Activated CD8-positive, alpha-beta memory T cell treated with anti-CD3 and anti-CD28 coated beads for 1 hour (primary cell): ENCODE measurements around the gene STK32C.

Experiments
- DNase-seq, 2 donors: peaks; one replicate each; pipeline ENCODE4 v3.0.0-alpha.2; 2020; ENCODE audit warnings: low read depth in 1 of 2; ENCODE audit errors: extremely low read depth in 1 of 2

STK32C gene

GRCh38 chr10:132250481-132251475, 57.0 kb downstream of the STK32C start:
- no peak for DNase-seq

DNA sequence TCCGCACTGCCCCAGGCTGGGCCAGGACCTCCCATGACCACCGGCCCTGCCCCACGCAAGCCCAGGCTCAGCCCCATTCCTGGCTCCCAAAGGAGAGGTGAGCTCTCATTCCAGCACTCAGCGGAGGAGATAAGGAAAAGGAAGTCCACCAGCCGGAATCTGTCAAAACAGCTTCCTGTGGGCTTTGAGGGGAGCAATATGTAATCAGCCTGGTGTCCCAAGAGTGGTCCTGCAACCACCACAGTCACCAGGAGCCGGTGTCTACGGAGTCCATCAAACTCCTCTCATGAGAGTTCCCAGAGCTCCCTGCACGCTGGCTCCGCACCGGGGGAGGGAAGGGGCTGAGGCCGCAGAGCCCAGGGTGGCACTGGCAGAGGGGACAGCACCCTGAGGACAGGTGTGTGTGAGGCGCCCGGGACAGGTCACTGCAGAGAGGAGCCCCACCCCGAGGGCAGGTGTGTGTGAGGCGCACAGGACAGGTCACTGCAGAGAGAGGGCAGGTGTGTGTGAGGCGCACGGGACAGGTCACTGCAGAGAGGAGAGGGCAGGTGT, 57.9 kb downstream of the STK32C start:
- DNase-seq, result no peak

GRCh38 chr10:132249226-132249724, 58.5 kb downstream of the STK32C start:
- DNase-seq, result no peak

GRCh38 chr10:132248455-132249225, 59.1 kb downstream of the STK32C start:
- DNase-seq, result peak in 1 of 2 donors; percentile 61

GRCh38 chr10:132247943-132248342, 59.8 kb downstream of the STK32C start:
- DNase-seq, result no peak

DNA sequence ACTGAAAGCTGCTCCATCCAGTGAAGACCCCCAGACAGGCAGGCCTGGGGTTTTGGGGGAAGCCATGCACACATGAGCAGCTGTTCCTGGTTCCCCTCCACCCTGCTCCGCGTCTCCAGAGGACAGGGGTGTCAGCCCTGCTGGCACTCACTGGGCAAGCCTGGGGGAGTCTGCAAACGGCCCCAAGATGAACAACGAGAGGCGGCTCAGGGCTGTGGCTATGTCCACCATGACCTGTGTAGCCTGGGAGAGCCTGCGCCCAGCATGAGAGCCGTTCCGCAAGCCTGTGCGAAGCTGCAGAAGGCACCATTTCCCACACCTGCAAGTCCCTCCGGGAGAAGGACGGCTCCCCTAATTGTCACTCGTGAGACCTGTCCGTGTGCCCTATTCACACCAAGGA, 61.5 kb downstream of the STK32C start:
- no peak for DNase-seq

GRCh38 chr10:132245056-132245455, 62.7 kb downstream of the STK32C start:
- DNase-seq, result no peak

DNA sequence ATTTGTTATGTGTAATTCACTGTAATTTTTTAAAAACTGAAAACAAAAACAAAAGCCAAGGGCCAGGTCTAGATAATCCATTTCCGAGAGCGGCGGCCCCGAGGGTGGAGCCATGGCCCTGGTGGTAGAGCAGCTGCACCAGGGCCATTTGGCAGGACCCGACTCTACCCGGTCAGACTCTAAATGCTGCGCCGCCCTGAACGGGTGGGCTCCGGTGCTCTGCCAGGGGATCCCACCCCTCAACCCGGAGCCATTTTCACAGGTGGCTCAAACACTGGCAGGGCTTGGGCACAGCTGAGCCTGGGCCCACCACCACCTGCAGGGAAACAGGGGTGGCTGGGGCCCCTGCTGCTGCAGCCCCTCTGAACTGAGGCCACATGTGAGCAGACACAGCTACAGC, 64.1 kb downstream of the STK32C start:
- DNase-seq, result no peak

- no peak for DNase-seq
These were observed 64.6 kb downstream of the STK32C start for GRCh38 chr10:132243141-132243540.

DNA sequence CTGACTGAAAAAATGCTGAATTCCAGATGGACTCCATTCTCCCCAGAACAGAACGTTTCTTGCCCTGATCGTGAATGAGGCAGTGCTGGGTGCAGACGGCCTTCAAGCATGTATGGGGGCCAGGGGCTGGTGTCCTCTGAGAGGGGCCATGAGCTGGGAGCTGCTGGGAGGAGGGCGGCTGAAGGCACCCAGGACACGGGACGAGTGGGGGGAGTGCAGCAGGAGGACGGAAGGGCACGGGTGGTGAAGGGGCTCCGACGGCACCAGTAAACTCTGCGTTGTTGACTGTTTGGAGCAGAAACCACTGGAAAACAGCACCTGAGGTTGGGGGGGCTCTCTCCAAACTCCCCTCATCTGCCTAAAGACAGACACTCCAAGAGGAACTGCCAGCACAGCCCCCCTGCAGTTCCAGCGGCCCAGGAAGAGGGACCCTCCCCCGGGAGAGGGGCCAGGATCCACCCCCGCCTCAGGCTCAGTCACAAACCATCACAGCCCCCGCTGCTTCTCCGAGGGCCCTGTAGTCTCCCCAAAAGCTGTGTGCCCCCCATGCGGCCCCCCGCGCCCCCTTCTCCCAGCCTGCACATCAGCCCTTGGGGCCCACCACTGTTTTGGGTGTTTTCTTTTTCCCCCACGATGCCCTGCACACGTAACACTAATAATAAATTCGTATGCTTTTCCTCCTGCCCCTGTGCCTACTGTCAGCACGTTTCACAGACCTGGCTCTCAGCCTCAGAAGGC, 65.5 kb downstream of the STK32C start:
- DNase-seq, result no peak

GRCh38 chr10:132241496-132241895, 66.3 kb downstream of the STK32C start:
- DNase-seq, result no peak

DNA sequence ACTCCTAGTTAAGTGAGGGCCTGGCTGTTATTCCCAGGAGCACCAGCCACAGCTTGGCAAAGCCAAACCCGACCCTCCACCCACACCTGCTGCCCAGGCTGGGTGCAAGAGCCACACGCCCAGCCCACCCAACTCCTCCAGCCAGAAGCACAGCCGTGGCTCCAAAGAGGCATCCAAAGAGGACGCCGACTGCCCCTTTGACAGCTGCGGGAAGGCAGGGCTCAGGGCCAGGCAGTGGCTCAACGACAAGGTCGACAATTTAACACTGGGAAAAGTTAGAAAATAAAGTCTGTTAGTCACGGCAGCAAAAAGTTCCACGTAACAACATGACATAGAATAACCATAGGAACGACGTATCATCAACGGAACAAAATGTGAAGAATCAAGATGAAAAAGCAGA, 66.7 kb downstream of the STK32C start:
- no peak for DNase-seq

GRCh38 chr10:132240581-132240980, 67.2 kb downstream of the STK32C start:
- DNase-seq, result no peak

DNA sequence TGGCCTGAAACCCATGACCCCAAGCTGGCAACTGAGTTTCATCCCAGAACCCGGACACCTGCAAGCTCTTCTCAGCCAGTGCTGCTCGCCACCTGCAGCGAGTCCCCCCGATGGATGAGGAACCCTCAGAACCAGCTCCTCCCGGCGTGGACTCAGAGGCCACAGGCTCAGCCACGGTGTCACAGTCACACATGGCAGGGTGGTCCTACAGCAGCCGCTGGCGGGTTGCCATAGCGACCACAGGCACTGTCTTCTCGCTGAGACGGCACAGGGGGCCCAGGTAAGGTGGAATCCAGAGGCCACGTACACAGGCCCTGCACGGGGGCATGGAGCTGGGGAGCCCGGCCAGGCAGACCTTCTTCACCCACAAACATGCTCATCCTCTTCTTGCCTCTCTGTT, 67.6 kb downstream of the STK32C start:
- no peak for DNase-seq

- DNase-seq, result no peak
These were observed 68.4 kb downstream of the STK32C start for GRCh38 chr10:132239126-132240031.

DNA sequence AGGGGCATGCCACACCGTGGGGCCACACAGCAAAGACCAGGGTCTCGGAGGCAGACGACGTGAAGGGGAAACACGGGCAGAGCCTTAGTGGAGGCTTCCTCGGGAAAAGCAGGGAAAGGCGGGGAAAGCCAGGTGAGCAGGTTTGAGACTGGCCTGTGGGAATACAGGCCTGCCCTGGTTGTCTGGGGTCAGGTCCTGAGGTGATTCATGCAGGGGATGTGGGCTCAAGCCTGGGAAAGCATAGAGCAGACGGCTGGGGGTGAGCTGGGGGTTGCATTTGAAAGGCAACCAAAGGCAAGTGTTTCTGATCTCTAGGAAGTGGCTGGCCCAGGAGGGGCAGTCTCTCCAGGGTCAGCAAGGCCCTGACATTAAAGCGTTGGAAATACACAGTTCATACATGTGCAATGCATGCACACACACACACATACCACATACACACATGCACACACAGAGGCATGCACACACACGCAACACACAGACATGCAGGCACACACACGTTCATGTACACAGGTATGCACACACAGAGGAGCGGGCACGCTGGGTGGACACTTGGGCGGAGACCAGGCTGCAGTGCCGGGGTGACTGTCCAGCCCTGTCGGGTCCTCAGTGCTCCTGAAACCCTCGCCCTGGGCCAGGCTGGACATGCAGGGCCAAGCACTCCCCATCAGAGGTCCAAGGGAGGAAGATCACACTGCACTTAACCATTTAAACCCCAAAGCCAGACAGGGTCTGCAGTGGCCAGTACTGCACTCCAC, 69.2 kb downstream of the STK32C start:
- DNase-seq, result no peak

- no peak for DNase-seq
These were observed 69.9 kb downstream of the STK32C start for GRCh38 chr10:132237871-132238270.

DNA sequence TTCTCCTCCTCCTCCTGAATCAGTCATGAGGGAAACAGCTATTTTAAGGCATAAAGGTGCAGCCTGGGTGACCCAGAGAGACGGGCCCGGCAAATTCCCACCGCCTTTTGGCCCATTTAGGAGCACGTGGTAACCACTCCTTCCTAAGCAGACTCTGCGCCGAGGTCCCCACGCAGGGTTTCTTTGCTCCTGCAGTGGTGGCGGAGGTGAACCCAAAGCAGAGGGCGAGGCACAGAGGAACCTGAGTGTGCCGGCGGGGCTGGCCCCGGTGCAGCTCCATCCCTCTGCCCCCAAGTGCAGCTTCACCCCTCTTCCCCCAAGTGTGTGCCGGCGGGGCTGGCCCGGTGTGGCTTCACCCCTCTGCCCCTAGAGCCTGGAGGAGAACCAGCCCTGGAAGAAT, 70.4 kb downstream of the STK32C start:
- no peak for DNase-seq

DNA sequence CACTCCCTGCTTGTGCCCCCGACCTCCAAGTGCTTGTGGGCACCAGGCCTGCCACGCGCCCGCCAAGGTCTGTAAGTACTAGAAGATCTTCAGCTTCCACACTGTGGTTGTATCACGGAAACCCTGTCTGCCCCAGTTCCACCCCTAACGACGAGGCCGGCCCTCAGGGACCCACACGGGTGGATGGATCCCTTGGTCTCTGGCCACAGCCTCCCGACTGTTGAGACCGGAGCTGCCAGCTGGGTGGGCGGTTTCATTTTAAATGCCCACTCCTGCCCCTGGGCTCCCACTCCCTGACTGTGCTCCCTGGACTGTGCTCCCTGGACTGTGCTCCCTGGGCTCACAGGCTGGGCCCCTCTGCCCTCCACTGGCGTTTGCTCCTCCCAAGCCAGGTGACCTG, 70.9 kb downstream of the STK32C start:
- DNase-seq, result no peak
